Left lung (tissue), 10 donors: ENCODE results near the gene AQP2. TPM values are rescaled to one million over a fixed set of nuclear protein-coding genes. Genes with fewer than 3 reads are reported as not detected.
A peak's percentile ranks its signal among the peaks of the same experiment; 100 is the strongest.

Source experiments
- ATAC-seq: fragments of 200-7000 bp; cut with Tn5 transposase; one replicate; pipeline ENCODE4 v1.9.1; 2020; ENCODE audit warnings: moderate library complexity
- DNase-seq, 4 donors: peaks; one replicate each; pipeline ENCODE4 v3.0.0-alpha.2; 2013 to 2020
- H3K27ac ChIP-seq, 2 donors: fragments of 200-600 bp; sonication (generic) in 1 of 2; one replicate each; pipeline versions ENCODE4 v1.5.0 to v1.8.0; 2020 to 2021
- H3K27me3 ChIP-seq, 2 donors: fragments of 200-600 bp; sonication (generic) in 1 of 2; one replicate each; pipeline versions ENCODE4 v1.5.0 to v1.8.0; 2020 to 2021
- H3K36me3 ChIP-seq, 2 donors: fragments of 200-600 bp; sonication (generic) in 1 of 2; one replicate each; pipeline versions ENCODE4 v1.5.0 to v1.8.0; 2020 to 2021
- H3K4me1 ChIP-seq, 2 donors: fragments of 200-600 bp; one replicate each; pipeline ENCODE4 v1.8.0; 2021
- H3K4me3 ChIP-seq, 2 donors: fragments of 200-600 bp; sonication (generic) in 1 of 2; one replicate each; pipeline versions ENCODE4 v1.5.0 to v1.8.0; 2020 to 2021; ENCODE audit warnings: mild to moderate bottlenecking in 1 of 2
- H3K9me3 ChIP-seq, 2 donors: fragments of 200-600 bp; sonication (generic) in 1 of 2; one replicate each; pipeline versions ENCODE4 v1.5.0 to v1.8.0; 2020 to 2021
- CTCF ChIP-seq, 2 donors: fragments of 200-600 bp; sonication (generic) in 1 of 2; IDR thresholded peaks; one replicate each; pipeline versions ENCODE4 v1.5.0 to v1.8.0; 2021; ENCODE audit warnings: antibody characterized with exemption in 2 of 2
- intact Hi-C, 2 donors: fragments of 100-400 bp; cut with DNase I; formaldehyde crosslinking; loops; one replicate each; pipeline versions ENCODE4 v1.11.2 to v1.14.2; 2022
- polyA plus RNA-seq, 6 donors: library from polyadenylated mRNA; unstranded; fragments of 120-200 nt; gene quantifications; one replicate each; pipeline ENCODE4 v1.2.1, GENCODE V29; 2013; ENCODE audit not compliant: insufficient read length in 6 of 6
- total RNA-seq, 2 donors: library from RNA; stranded (reverse); fragmentation: NEBNext Ultra II Directional; extraction: Animal tissue kit (Norgen Biotek cat#: 25700); gene quantifications; one replicate each; pipeline ENCODE4 v1.2.1, GENCODE V29; 2021
- donor health status: DM: no; HTN: yes; CAD: no.
- donor health status: DM: no; HTN: no; CAD: no.

Gene AQP2
- total and polyA plus RNA-seq, 8 donors, result 0.13 to 2.0 (median 0.42) TPM; not detected in 1

DNA sequence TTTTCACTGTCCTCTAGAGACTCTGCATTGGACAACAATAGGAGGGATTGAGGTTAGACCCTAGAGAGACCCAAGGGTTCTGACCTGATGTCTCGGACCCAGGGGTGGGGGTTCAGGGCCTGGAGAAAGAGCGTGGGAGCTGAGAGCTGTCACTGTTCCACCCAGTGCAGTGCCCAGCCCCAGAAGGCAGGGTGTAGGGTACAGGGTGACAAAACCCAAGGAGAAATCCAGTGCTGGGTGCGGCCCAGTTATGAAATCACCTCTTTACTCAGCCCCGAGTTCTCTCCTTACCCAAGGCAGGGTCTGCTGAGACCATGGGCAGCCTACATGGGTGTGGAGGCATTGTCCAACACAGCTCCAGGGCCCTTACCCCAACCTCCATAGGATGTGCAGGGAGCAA, 2.6 kb downstream of the AQP2 start:
- H3K4me1 ChIP-seq, result peaks cover 5 to 34% of the 10 kb centered on the region in 2 donors
- H3K36me3 ChIP-seq, result no peaks in the 10 kb centered on the region
- no peak overlapping the region for H3K4me3 ChIP-seq
- no peak overlapping the region for H3K27ac ChIP-seq
- intact Hi-C loops, result no loop called here
- TF ChIP-seq CTCF (IDR thresholded peaks at IDR 0.05), result no peak
- H3K9me3 ChIP-seq, result no peaks in the 10 kb centered on the region
- peaks cover 25 to 79% of the 10 kb centered on the region in 2 donors for H3K27me3 ChIP-seq
- no peak for DNase-seq
- ATAC-seq, result peak; percentile 57

DNA sequence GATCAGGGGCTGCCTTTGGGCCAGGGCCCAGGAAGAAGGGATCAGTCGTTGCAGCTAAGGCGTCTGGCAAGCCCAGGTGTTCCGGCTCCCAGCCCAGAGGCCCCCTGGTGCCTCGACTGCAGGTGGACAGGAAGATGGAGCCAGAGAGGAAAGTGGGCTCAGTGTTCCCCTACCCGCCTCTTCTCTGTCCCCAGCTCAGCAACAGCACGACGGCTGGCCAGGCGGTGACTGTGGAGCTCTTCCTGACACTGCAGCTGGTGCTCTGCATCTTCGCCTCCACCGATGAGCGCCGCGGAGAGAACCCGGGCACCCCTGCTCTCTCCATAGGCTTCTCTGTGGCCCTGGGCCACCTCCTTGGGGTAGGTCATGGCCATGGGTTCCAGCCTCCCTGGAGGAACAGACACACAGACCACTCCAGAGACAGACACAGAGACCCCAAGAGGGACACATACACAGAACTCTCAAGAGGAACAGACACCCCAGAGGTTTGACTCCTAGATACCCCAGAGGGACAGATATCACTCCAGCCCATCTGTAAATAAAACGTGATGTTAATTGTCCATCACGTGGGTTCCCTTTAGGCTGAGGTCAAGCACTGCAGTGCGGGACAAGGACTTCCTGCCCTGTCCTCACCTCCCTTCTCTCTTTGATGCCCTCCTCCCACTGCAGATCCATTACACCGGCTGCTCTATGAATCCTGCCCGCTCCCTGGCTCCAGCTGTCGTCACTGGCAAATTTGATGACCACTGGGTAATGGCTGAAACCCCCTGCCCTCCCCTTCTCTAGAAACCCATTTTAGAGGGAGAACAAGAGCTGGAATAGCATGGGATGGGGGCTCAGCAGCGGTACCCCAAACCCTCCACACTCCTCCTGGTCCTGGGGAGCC, 3.7 kb downstream of the AQP2 start:
- ATAC-seq (no peak), DNase-seq (no peak)
- H3K4me1 ChIP-seq, result peaks cover 5 to 34% of the 10 kb centered on the region in 2 donors
- H3K36me3 ChIP-seq, result no peaks in the 10 kb centered on the region
- no peaks in the 10 kb centered on the region for H3K9me3 ChIP-seq
- intact Hi-C loops, result no loop called here
- H3K27ac ChIP-seq, result no peak overlapping the region
- peaks cover 25 to 89% of the 10 kb centered on the region in 2 donors for H3K27me3 ChIP-seq
- H3K4me3 ChIP-seq, result no peak overlapping the region
- no peak for TF ChIP-seq CTCF (IDR thresholded peaks at IDR 0.05)

- intact Hi-C loops, result no loop called here
- no peak for DNase-seq
- H3K9me3 ChIP-seq, result no peaks in the 10 kb centered on the region
- no peaks in the 10 kb centered on the region for H3K36me3 ChIP-seq
- TF ChIP-seq CTCF (IDR thresholded peaks at IDR 0.05), result no peak
- no peak overlapping the region for H3K27ac ChIP-seq
- peak; percentile 72 for ATAC-seq
- peaks cover 8 to 36% of the 10 kb centered on the region in 2 donors for H3K4me1 ChIP-seq
- no peak overlapping the region for H3K4me3 ChIP-seq
- H3K27me3 ChIP-seq, result peaks cover 25 to 91% of the 10 kb centered on the region in 2 donors
Measured at GRCh38 chr12:49954863-49955830, 4.6 kb downstream of the AQP2 start.

DNA sequence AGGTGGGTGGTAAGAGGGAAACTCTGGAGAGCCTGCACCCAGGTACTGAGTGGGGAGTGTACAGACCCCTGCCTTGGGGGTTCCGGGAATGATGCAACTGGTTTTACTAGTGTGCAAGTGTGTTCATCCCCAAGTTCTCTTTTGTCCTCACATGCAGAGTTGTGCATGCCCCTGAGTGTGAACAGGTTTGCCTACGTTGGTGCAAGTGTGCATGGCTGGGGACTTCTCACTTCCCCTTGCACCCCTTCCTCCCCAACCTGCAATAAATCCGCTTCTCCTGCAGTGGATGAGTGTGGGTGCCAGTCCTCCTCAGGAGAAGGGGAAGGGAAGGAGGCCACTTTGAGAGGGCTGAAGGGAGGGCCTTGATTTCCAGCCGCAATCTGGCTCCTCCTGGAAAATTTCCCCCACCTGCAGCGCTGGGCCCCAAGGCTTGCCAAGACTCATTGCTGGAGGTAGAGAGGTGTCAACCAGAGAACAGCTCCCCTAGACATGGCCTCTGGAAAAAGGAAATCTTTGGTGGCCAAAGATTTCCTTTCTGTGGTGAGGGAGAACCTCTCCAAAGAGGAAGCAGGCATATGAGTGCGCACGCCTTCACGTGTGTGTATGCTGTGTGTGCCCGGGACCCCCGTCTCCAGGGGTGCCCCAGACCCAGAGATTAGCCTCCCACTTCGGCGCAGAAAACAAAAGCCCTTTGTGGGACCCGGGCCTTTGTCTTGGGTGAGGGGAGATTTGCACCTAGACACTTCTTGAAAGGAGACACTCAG, 5.5 kb downstream of the AQP2 start:
- TF ChIP-seq CTCF (IDR thresholded peaks at IDR 0.05), result no peak
- no peak for ATAC-seq
- H3K4me3 ChIP-seq, result no peak overlapping the region
- intact Hi-C loops, result no loop called here
- H3K27me3 ChIP-seq, result peaks cover 29 to 91% of the 10 kb centered on the region in 2 donors
- no peaks in the 10 kb centered on the region for H3K9me3 ChIP-seq
- H3K36me3 ChIP-seq, result no peaks in the 10 kb centered on the region
- H3K27ac ChIP-seq, result no peak overlapping the region
- peaks cover 8 to 43% of the 10 kb centered on the region in 2 donors for H3K4me1 ChIP-seq
- DNase-seq, result no peak
